ENCODE results near the gene ANKRA2. TPM values are rescaled to one million over a fixed set of nuclear protein-coding genes. Genes with fewer than 3 reads are reported as not detected.

The ANKRA2 gene
- 19.2 and 34.3 TPM in 2 replicates for total RNA-seq

DNA sequence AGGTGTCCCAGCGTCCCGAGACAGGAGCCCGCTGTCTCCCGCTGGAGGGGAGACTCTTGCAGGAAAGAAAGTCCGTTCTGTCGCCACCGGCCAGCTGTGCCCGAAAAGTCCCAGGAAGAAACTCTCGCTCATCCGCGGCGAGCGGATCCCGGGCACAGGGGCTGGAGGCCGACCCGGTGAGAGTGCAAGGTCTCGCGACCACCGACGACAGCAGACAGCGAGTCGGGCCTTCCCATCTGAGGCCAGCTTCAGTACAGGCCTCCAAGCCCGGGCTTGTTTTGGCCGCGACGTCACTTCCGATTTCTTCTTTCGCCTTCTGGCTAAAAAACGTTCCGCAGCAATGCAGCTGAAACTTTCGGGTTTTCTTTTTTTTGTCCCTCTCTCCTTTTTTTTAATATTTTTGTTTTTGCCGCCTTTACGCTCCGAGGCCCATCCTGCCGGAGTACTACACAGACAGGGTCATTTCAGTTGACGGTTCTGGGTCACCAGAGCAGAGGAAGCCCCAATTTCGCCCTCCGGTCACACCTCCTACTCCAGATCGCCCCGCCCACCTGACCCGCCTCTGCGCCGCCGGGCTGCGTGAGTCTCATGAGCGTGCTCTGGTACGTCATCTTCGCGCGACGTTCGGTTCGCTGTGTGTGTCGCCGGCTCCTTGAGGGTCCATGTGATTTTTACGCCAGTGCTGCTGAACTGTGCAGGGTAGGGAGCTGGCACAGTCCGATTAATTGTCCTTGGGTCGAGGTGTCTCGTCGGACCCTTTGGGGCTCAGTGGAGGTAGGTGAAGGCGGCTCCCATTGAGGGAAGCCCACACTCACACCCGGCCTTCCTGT lies at the start of gene ANKRA2, which contains the start of gene UTP15:
Gene ANKRA2, minus strand, starts transcription at position 501 of the 830 bp plus-strand sequence. CDS start 2,758 bp downstream, outside the sequence.
Gene UTP15, plus strand, starts transcription at position 605 of the 830 bp plus-strand sequence. CDS start 1,602 bp downstream, outside the sequence.
- peaks cover 2% of the 10 kb centered on the region for H3K36me3 ChIP-seq (ENCODE audit: control insufficient read depth, insufficient read depth, low read length)
- H3K4me3 ChIP-seq (ENCODE audit: low read depth, low read length): peak within 1 kb of the TSS; percentile 81
- TF ChIP-seq, protein P1, sequence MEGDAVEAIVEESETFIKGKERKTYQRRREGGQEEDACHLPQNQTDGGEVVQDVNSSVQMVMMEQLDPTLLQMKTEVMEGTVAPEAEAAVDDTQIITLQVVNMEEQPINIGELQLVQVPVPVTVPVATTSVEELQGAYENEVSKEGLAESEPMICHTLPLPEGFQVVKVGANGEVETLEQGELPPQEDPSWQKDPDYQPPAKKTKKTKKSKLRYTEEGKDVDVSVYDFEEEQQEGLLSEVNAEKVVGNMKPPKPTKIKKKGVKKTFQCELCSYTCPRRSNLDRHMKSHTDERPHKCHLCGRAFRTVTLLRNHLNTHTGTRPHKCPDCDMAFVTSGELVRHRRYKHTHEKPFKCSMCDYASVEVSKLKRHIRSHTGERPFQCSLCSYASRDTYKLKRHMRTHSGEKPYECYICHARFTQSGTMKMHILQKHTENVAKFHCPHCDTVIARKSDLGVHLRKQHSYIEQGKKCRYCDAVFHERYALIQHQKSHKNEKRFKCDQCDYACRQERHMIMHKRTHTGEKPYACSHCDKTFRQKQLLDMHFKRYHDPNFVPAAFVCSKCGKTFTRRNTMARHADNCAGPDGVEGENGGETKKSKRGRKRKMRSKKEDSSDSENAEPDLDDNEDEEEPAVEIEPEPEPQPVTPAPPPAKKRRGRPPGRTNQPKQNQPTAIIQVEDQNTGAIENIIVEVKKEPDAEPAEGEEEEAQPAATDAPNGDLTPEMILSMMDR (IDR thresholded peaks at IDR 0.05; ENCODE audit: insufficient read depth, low read length, severe bottlenecking): no peak
- no peaks in the 10 kb centered on the region for H3K27me3 ChIP-seq (ENCODE audit: control insufficient read depth, insufficient read depth, low read length)
- FAIRE-seq (no peak), DNase-seq (ENCODE audit: low read depth) (peak; percentile 90)

DNA sequence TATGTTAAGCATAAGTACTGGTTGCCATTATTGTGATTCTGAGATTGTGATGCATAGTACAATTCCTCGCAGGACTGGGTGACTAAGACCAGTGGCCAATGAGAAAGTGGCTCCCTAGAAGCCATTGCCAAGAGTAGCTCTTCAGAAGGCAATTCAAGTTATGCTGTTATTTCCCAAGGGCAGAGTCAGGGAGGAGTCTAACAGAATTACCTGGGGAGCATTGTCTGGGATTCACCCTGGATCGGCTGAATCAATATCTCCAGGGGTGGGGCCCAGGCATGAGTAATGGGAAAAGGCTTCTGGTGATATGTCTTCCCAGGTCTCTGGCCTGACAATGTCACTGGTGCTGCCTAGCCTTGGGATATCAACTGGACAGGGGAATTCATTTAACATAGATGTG lies 49.6 kb upstream of the ANKRA2 start:
- FAIRE-seq: peak; percentile 98
- peak; percentile 87 for DNase-seq (ENCODE audit: low read depth)
- H3K36me3 ChIP-seq (ENCODE audit: control insufficient read depth, insufficient read depth, low read length): no peaks in the 10 kb centered on the region
- H3K4me3 ChIP-seq (ENCODE audit: low read depth, low read length): no peak overlapping the region
- TF ChIP-seq, protein P1 (IDR thresholded peaks at IDR 0.05; ENCODE audit: insufficient read depth, low read length, severe bottlenecking): no peak
- H3K27me3 ChIP-seq (ENCODE audit: control insufficient read depth, insufficient read depth, low read length): no peaks in the 10 kb centered on the region

GRCh38 chr5:73612799-73613198 lies 47.4 kb upstream of the ANKRA2 start:
- TF ChIP-seq, protein P1 (IDR thresholded peaks at IDR 0.05; ENCODE audit: insufficient read depth, low read length, severe bottlenecking): no peak
- H3K27me3 ChIP-seq (ENCODE audit: control insufficient read depth, insufficient read depth, low read length): no peaks in the 10 kb centered on the region
- DNase-seq (ENCODE audit: low read depth) (no peak), FAIRE-seq (no peak)
- no peak overlapping the region for H3K4me3 ChIP-seq (ENCODE audit: low read depth, low read length)
- no peaks in the 10 kb centered on the region for H3K36me3 ChIP-seq (ENCODE audit: control insufficient read depth, insufficient read depth, low read length)

DNA sequence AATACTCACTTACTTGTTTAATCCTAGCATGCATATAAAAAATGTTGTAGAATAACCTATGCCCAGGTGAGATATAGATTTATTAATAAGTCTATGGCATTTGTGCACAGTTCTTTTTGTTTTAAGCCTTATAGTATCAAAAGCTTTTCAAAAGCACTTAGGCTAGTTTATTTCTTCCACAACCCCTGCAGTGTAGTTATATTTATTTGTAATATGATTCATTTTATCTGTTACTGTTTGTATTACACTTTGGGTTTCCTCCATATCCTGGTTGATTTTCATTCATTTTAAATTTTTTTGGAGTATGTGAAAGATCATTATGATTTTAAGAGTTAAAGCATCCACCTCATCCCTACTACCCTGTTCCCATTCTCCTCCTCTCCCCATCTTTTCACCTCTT lies 41.8 kb upstream of the ANKRA2 start:
- no peaks in the 10 kb centered on the region for H3K36me3 ChIP-seq (ENCODE audit: control insufficient read depth, insufficient read depth, low read length)
- FAIRE-seq: no peak
- TF ChIP-seq, protein P1 (IDR thresholded peaks at IDR 0.05; ENCODE audit: insufficient read depth, low read length, severe bottlenecking): no peak
- no peak for DNase-seq (ENCODE audit: low read depth)
- H3K4me3 ChIP-seq (ENCODE audit: low read depth, low read length): no peak overlapping the region
- no peaks in the 10 kb centered on the region for H3K27me3 ChIP-seq (ENCODE audit: control insufficient read depth, insufficient read depth, low read length)

- TF ChIP-seq, protein P1 (IDR thresholded peaks at IDR 0.05; ENCODE audit: insufficient read depth, low read length, severe bottlenecking): no peak
- H3K4me3 ChIP-seq (ENCODE audit: low read depth, low read length): no peak overlapping the region
These were observed 40.8 kb upstream of the ANKRA2 start for GRCh38 chr5:73606206-73606753.

More at GRCh38 chr5:73606206-73606753, 40.8 kb upstream of the ANKRA2 start:
- Histone ChIP-seq H3K27me3 (ENCODE audit: control insufficient read depth, insufficient read depth, low read length) (no peaks in the 10 kb centered on the region), H3K36me3 (ENCODE audit: control insufficient read depth, insufficient read depth, low read length) (no peaks in the 10 kb centered on the region)
- FAIRE-seq (no peak), DNase-seq (ENCODE audit: low read depth) (no peak)
